K562 (cell line): Measurements from ENCODE around the gene SCAANT1. TPM values are rescaled to one million over a fixed set of nuclear protein-coding genes. Genes with fewer than 3 reads are reported as not detected.

Source experiments
- ATAC-seq: fragments of 200-7000 bp; cut with Tn5 transposase; 3 replicates; pipeline ENCODE4 v1.9.1; 2020; ENCODE audit warnings: moderate library complexity
- BruUV-seq: library from RNA; stranded (reverse); fragments of 400-500 nt; replicated peaks from 2 replicates; lab custom pipeline; 2021; lab: Mats Ljungman, UMichigan
- CTCF ChIA-PET: fragments of 300-600 bp; formaldehyde crosslinking; extraction: SDS; loops from one replicate; lab custom pipeline; 2021; ENCODE audit warnings: low intra/inter-chr PET ratio; lab: Yijun Ruan, JAX
- POLR2A ChIA-PET: fragments of 300-600, 350-650 bp; sonication (Branson Sonifier 250); formaldehyde crosslinking; extraction: SDS; loops from one replicate; lab custom pipeline; 2021; ENCODE audit warnings: antibody characterized with exemption, inconsistent platforms; lab: Yijun Ruan, JAX
- DNase-seq, 4 experiments: peaks; one replicate each; pipeline versions ENCODE4 v3.0.0 to v3.0.0-alpha.2; 2011 to 2018; ENCODE audit warnings: low spot score in 3 of 4, mixed read lengths in 3 of 4; ENCODE audit errors: extremely low read depth in 1 of 4
- FAIRE-seq: peaks from 2 replicates; lab custom pipeline; 2011; peaks lifted over from hg19 to GRCh38; lab: Jason Lieb, UNC
- H2AFZ ChIP-seq: 2 replicates; pipeline ENCODE4 v1.6.0; 2011; ENCODE audit warnings: low read depth, low read length, control low read depth, inconsistent platforms
- H3K27ac ChIP-seq: fragments of 200-600 bp; 3 replicates; pipeline ENCODE4 v1.8.0; 2011; ENCODE audit warnings: low read depth, mild to moderate bottlenecking, control low read depth, inconsistent platforms, low read length, moderate library complexity, mixed read lengths; ENCODE audit errors: extremely low read depth
- H3K27me3 ChIP-seq, 2 experiments: fragments of 300-600 bp in 1 of 2; 2 replicates in 1 of 2; 3 replicates in 1 of 2; pipeline versions ENCODE4 v1.6.0 to v1.8.0; 2011; ENCODE audit warnings: inconsistent platforms in 2 of 2, low read length in 2 of 2, mild to moderate bottlenecking in 1 of 2, mixed read lengths in 1 of 2, moderate library complexity in 1 of 2; ENCODE audit not compliant: control insufficient read depth in 2 of 2, insufficient read depth in 2 of 2
- H3K36me3 ChIP-seq: fragments of 300-600 bp; 3 replicates; pipeline ENCODE4 v1.8.0; 2011; ENCODE audit warnings: mild to moderate bottlenecking, low read length, inconsistent platforms; ENCODE audit not compliant: control insufficient read depth, insufficient read depth
- H3K4me1 ChIP-seq, 2 experiments: fragments of 200-600 bp in 1 of 2; replicated peaks in 1 of 2; 2 replicates in 1 of 2; 3 replicates in 1 of 2; pipeline versions ENCODE4 v1.5.1 to v1.8.0; 2011; ENCODE audit warnings: inconsistent platforms in 2 of 2, low read length in 2 of 2, mild to moderate bottlenecking in 1 of 2, mixed read lengths in 1 of 2, moderate library complexity in 1 of 2; ENCODE audit not compliant: control insufficient read depth in 2 of 2, insufficient read depth in 2 of 2
- H3K4me2 ChIP-seq: 2 replicates; pipeline ENCODE4 v1.6.1; 2011; ENCODE audit warnings: low read length, control low read depth, inconsistent platforms, mixed read lengths; ENCODE audit not compliant: insufficient read depth
- H3K4me3 ChIP-seq: fragments of 200-600 bp; sonication (generic), shearing (Covaris generic); 2 replicates; pipeline ENCODE4 v1.5.1; 2016; ENCODE audit warnings: control low read depth, inconsistent platforms
- H3K79me2 ChIP-seq: fragments of 200-600 bp; 3 replicates; pipeline ENCODE4 v1.8.0; 2011; ENCODE audit warnings: low read length, inconsistent platforms; ENCODE audit not compliant: control insufficient read depth, insufficient read depth
- H3K9ac ChIP-seq, 2 experiments: 2 replicates each; pipeline versions ENCODE4 v1.6.0 to v1.6.1; 2011; ENCODE audit warnings: low read depth in 2 of 2, low read length in 2 of 2, control low read depth in 1 of 2, inconsistent platforms in 1 of 2, mild to moderate bottlenecking in 1 of 2, mixed read lengths in 1 of 2; ENCODE audit not compliant: insufficient read depth in 1 of 2
- H3K9me1 ChIP-seq: one replicate; pipeline ENCODE4 v1.6.0; 2011; ENCODE audit warnings: inconsistent platforms, mild to moderate bottlenecking, low read length, moderate library complexity; ENCODE audit not compliant: control insufficient read depth, insufficient read depth
- H3K9me3 ChIP-seq: replicated peaks from 2 replicates; pipeline ENCODE4 v1.5.1; 2011; ENCODE audit warnings: low read depth, low read length, inconsistent platforms; ENCODE audit not compliant: control insufficient read depth, insufficient read depth
- H4K20me1 ChIP-seq: replicated peaks from 2 replicates; pipeline ENCODE4 v1.6.1; 2011; ENCODE audit warnings: low read length, inconsistent platforms, mixed read lengths; ENCODE audit not compliant: control insufficient read depth, insufficient read depth
- ATF2 ChIP-seq: sonication (generic); formaldehyde crosslinking; IDR thresholded peaks from 2 replicates; pipeline ENCODE4 v1.8.1; 2022; ENCODE audit warnings: missing genetic modification reagents
- BCL6 ChIP-seq: fragments of 250-450 bp; sonication (Bioruptor Pico); IDR thresholded peaks from 2 replicates; pipeline ENCODE4 v1.4.0; 2020
- BRCA1 ChIP-seq, 2 experiments: fragments of 450-650 bp in 1 of 2; sonication (generic) in 1 of 2; formaldehyde crosslinking in 1 of 2; IDR thresholded peaks; 2 replicates each; pipeline versions ENCODE4 v1.5.0 to v1.6.1; 2017 to 2020; ENCODE audit warnings: mild to moderate bottlenecking in 1 of 2, missing genetic modification reagents in 1 of 2
- C11orf30 ChIP-seq: fragments of 450-650 bp; IDR thresholded peaks from 2 replicates; pipeline ENCODE4 v1.6.1; 2016; ENCODE audit warnings: low read depth, mild to moderate bottlenecking
- CBFA2T3 ChIP-seq: fragments of 450-650 bp; IDR thresholded peaks from 2 replicates; pipeline ENCODE4 v1.6.1; 2017
- CSDE1 ChIP-seq, 2 experiments: fragments of 450-650 bp; IDR thresholded peaks; 2 replicates each; pipeline ENCODE4 v1.6.1; 2016; ENCODE audit warnings: mild to moderate bottlenecking in 1 of 2
- SAFB2 ChIP-seq: fragments of 200-400 bp; formaldehyde crosslinking; IDR thresholded peaks from 2 replicates; pipeline ENCODE4 v1.6.1; 2018; ENCODE audit warnings: borderline replicate concordance, low read length, low read depth, moderate library complexity; ENCODE audit not compliant: severe bottlenecking
- STAT5A ChIP-seq: IDR thresholded peaks from 2 replicates; pipeline ENCODE4 v1.6.1; 2012; ENCODE audit warnings: low read length, inconsistent platforms, borderline replicate concordance
- TCFL5 ChIP-seq: fragments of 250-450 bp; sonication (Bioruptor Pico); conservative IDR thresholded peaks from 2 replicates; pipeline ENCODE4 v1.6.1; 2021; ENCODE audit warnings: mild to moderate bottlenecking, moderate library complexity, matching md5 sums
- ZNF165 ChIP-seq: fragments of 250-450 bp; sonication (Bioruptor Pico); IDR thresholded peaks from 2 replicates; pipeline ENCODE4 v1.4.0; 2020; ENCODE audit warnings: borderline replicate concordance
- ZNF354B ChIP-seq: fragments of 250-450 bp; sonication (Bioruptor Pico); IDR thresholded peaks from 2 replicates; pipeline ENCODE4 v1.4.0; 2020
- WGBS: fragments of 100-300 bp; shearing (Covaris generic); methylation state at CpG from one replicate; pipeline ENCODE4 v1.1.6; 2016; ENCODE audit warnings: low coverage, mixed read lengths; ENCODE audit not compliant: insufficient coverage; ENCODE audit errors: missing lambda C conversion rate; 5-methylcytosine and 5-hydroxymethylcytosine counted together
- in situ Hi-C: fragments of 300-500 bp; cut with MboI; formaldehyde crosslinking; loops from 4 replicates; pipeline ENCODE4 v1.15.0; 2018; ENCODE audit warnings: inconsistent platforms, mixed read lengths
- intact Hi-C: fragments of 100-400 bp; cut with micrococcal nuclease; formaldehyde crosslinking; loops from 2 replicates; pipeline ENCODE4 v1.14.2; 2022
- polyA plus RNA-seq, 8 experiments: library from polyadenylated mRNA; depleted of rRNA in 4 of 8; stranded (reverse) in 5 of 8; unstranded in 3 of 8; fragments of >200 nt; fragmentation: Nextera tagmentation in 2 of 8; fragmentation: Illumina TruSeq in 1 of 8; extraction: Ambion mirVana in 2 of 8; extraction: Trizol in 1 of 8; gene quantifications; 2 replicates each; pipeline versions ENCODE4 v1.2.1 to v1.2.3, GENCODE V29; 2011 to 2014; ENCODE audit warnings: inconsistent platforms in 1 of 8, missing spikeins in 1 of 8
- total RNA-seq, 7 experiments: library from RNA; depleted of rRNA in 6 of 7; stranded (reverse); fragments of >200 nt in 6 of 7; fragmentation: Illumina TruSeq in 2 of 7; extraction: Trizol in 2 of 7; gene quantifications; 2 replicates each; pipeline versions ENCODE4 v1.2.1 to v1.2.3, GENCODE V29; 2011 to 2021; ENCODE audit warnings: low replicate concordance in 1 of 7
- TF ChIP-seq, protein P1 (sequence below): fragments of 450-650 bp; IDR thresholded peaks from 2 replicates; pipeline ENCODE4 v1.7.1; 2018; ENCODE audit warnings: mild to moderate bottlenecking, low read depth; ENCODE audit not compliant: partially characterized antibody

Gene SCAANT1
- total and polyA plus RNA-seq, 9 of the 15 experiments (the other 6 are each of a cell fraction or from before 2014, with no cell fraction given) = not detected

- peaks cover 45% of the 10 kb centered on the region for H3K79me2 ChIP-seq
- no peak overlapping the region for H2AFZ ChIP-seq
- no peak for ATAC-seq
- H3K27me3 ChIP-seq = no peaks in the 10 kb centered on the region
- in situ Hi-C loops = no loop called here
- BruUV-seq = no TSS peak
- 56% methylated on average over 3 of the region's 5 CpGs for WGBS
- intact Hi-C loops = loop anchor here (5.0 kb wide), 1 partner anchor 52 kb away; the partner anchor contains the start of genes ATXN7 and THOC7
- H3K27ac ChIP-seq = no peak overlapping the region
- no peak for FAIRE-seq
- H4K20me1 ChIP-seq = no peaks in the 10 kb centered on the region
- no peak for DNase-seq
- H3K9ac ChIP-seq = no peak overlapping the region
- peaks cover 51% of the 10 kb centered on the region; the same call in 2 of the 3 replicates for H3K36me3 ChIP-seq
- no peak overlapping the region for H3K4me2 ChIP-seq
- H3K9me1 ChIP-seq = no peaks in the 10 kb centered on the region
- H3K4me1 ChIP-seq = peaks cover 9 to 11% of the 10 kb centered on the region in 2 experiments
- no peaks in the 10 kb centered on the region for H3K9me3 ChIP-seq
- POLR2A ChIA-PET = interaction anchor here (0.6 to 1.2 kb wide), 2 partner anchors 14 to 63 kb away, joined by 3 read pairs; no protein-coding TSS in a partner anchor
- CTCF ChIA-PET = no interaction called here
- H3K4me3 ChIP-seq = no peak overlapping the region
- TF ChIP-seq CSDE1 (IDR thresholded peaks at IDR 0.05) (no peak), BRCA1 (IDR thresholded peaks at IDR 0.05) (no peak), BRCA1 (CRISPR knock-in tag; IDR thresholded peaks at IDR 0.05) (no peak), C11orf30 (no peak), CBFA2T3 (no peak), ZNF165 (no peak), ZNF354B (CRISPR knock-in tag) (no peak), BCL6 (CRISPR knock-in tag) (no peak), ATF2 (CRISPR knock-in tag) (no peak), SAFB2 (no peak), STAT5A (no peak), TCFL5 (CRISPR knock-in tag) (no peak)
- TF ChIP-seq, protein P1, sequence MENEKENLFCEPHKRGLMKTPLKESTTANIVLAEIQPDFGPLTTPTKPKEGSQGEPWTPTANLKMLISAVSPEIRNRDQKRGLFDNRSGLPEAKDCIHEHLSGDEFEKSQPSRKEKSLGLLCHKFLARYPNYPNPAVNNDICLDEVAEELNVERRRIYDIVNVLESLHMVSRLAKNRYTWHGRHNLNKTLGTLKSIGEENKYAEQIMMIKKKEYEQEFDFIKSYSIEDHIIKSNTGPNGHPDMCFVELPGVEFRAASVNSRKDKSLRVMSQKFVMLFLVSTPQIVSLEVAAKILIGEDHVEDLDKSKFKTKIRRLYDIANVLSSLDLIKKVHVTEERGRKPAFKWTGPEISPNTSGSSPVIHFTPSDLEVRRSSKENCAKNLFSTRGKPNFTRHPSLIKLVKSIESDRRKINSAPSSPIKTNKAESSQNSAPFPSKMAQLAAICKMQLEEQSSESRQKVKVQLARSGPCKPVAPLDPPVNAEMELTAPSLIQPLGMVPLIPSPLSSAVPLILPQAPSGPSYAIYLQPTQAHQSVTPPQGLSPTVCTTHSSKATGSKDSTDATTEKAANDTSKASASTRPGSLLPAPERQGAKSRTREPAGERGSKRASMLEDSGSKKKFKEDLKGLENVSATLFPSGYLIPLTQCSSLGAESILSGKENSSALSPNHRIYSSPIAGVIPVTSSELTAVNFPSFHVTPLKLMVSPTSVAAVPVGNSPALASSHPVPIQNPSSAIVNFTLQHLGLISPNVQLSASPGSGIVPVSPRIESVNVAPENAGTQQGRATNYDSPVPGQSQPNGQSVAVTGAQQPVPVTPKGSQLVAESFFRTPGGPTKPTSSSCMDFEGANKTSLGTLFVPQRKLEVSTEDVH = no peak
These were observed 2.1 kb upstream of the SCAANT1 start for GRCh38 chr3:63914312-63914711.
